GM12872 (cell line): ENCODE data around the gene LCORL.

Source experiments
- TF ChIP-seq, protein P1 (sequence below): IDR thresholded peaks from 3 replicates; pipeline ENCODE4 v1.5.1; 2011; ENCODE audit warnings: low read depth, mild to moderate bottlenecking, low read length, moderate library complexity; ENCODE audit not compliant: insufficient read depth

The LCORL gene

DNA sequence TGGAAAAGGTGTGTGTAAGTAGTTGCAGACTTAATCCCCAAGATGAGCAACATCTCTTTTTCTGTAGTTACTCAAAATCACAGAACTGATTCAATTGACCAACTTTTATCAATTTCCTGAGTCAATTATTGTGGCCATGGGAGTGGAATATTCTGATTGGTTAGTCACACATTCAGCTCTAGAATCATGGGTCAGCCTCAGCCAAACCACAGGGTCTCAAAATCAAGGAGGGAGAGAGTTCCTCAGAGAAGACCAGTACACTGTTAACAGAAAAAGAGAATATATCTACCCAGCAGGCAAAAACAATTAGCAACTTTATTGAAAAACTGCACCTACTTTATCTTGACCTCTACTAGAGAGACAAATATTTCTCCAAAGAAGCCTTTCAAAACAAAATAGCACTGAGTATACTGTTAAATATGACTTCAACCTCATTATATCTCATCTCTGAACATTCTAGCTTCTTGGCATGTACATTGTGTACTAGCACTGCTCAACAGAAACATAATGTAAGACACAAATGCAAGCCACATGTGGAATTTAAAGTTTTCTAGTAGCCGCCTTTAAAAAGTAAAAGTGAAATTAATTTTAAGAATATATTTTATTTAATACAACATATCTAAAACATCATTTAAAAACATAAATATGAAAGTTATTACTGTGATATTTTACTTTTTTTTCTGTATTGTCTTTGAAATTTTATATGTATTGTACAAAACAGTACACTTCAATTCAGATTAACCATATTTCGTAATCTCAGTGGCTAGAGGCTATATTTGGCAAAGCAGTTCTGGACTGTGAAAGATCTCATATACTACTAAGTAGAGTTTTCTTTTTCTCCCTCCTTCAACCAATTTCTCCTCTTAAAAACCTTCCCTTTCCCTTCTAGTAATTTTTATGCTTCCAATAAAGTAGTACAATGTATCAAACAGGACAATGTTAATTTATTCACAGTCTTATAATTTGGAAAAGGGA is 11.8 kb upstream of the LCORL start:
- TF ChIP-seq, protein P1, sequence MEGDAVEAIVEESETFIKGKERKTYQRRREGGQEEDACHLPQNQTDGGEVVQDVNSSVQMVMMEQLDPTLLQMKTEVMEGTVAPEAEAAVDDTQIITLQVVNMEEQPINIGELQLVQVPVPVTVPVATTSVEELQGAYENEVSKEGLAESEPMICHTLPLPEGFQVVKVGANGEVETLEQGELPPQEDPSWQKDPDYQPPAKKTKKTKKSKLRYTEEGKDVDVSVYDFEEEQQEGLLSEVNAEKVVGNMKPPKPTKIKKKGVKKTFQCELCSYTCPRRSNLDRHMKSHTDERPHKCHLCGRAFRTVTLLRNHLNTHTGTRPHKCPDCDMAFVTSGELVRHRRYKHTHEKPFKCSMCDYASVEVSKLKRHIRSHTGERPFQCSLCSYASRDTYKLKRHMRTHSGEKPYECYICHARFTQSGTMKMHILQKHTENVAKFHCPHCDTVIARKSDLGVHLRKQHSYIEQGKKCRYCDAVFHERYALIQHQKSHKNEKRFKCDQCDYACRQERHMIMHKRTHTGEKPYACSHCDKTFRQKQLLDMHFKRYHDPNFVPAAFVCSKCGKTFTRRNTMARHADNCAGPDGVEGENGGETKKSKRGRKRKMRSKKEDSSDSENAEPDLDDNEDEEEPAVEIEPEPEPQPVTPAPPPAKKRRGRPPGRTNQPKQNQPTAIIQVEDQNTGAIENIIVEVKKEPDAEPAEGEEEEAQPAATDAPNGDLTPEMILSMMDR: no peak

DNA sequence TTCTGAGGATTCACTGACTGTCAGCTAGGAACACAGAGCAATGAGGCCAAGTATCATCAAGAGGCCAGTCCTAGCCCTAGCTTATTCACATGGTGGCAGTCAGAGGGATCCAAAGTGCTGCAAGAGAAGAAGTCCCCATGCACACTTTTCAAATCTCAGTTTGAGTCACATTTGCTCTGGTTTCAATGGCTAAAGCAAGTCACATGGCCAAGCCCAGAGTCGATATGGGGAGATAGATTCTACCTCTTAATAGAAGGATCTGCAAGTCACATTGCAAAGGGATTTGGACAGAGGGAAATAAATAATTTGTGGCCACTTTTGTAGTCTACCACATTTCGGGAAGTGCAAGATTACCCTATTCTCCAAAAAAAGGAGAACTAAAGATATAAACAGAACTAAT is 3.7 kb upstream of the LCORL start:
- TF ChIP-seq, protein P1: no peak

DNA sequence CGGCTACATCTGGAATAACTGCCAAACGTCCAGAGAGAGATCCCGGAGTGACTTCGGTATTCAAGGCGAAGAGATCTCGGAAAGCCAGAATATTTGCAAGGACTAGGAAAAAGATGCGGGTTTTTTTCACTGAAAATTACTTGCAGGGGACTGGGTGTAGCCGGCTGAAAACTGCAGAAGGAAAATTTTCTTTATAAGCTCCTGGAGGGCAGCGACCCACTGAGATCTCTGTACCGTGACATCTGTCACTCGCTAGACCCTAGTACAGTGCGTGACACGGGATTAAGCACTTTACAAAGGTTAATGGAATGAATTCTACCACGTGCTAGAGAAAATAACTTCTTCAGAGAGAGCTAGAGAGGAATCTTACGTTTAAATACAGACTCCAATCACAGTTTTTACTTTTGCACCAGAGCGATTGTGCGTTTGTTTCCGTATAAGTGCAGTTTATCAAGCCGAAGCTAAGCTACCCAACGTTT is 1.1 kb upstream of the LCORL start:
- TF ChIP-seq, protein P1: no peak

DNA sequence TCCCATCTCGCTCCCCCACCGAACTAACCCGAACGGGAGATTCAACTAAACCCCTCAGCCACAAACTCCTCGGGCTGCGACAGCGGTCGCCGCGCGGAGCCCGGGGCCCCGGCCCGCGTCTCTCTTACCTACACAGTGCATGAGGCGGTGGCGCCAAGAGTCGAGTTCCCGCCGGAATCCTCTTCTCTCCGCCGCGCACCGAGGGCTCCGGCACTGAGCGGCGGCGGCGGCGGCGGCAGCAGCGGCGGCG is 160 bp downstream of the LCORL start:
- TF ChIP-seq, protein P1: no peak

DNA sequence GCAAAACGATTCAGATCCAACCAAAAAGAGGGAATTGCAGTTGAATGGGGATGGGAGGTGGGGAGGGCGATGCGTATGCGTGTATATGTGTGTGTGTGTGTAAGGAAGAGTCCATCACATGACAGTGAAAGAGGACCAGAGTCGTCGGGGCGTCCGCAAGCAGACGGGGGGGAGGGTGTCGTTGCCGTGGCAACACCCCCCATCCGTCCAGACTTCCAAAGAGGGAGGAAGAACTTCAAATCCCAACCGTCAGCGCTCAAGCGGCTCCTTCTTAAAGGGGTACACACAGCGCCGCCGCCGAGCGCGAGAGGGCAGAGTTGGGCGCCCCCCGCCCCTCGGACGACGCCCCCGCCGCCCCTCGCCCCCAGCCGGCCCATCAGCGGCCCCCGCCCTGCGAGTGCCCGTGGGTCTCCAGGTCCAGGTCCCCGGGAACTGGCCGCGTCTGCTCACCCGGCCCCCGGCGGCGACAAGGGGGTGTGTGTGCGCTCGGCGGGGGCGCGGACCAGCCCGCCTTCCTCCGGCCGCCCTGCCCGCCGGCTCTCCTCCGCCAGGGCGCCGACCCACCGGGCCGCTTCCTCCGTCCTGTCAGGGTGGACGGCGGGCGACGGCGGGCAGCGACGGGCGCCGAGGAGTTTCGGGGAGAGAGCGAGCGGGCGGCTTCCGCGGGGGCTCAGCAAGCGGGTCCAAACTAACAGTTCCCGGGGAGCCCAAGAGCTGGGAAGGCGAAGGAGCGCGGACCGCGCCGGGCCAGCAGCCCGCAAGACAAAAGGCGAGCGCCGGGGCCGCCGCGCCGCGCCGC is 685 bp downstream of the LCORL start:
- TF ChIP-seq, protein P1: no peak

DNA sequence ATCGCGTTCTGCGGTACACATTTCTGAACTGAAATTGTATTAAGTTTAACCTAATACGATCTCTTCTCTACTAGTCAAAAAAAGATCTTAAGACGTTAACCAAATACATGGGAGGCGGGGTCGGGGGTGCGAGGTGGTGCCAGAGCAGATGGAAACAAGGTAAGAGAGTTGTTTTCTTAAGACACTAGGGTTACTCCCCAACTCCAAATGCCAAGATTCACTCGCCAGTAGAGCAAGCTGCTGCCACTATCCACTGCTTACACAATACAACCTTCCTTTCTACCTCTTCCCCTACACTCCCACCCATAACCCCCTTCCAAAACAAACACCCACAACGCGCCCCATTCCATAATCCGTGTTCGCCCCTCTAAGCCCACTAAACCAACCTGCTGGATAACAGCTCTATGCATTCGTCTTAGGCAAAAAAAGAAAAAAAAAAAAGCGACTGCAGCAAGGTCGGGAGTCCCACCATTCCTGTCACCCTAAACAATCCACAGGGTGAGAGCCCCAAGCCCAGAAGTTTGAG is 1.3 kb downstream of the LCORL start:
- TF ChIP-seq, protein P1: no peak

DNA sequence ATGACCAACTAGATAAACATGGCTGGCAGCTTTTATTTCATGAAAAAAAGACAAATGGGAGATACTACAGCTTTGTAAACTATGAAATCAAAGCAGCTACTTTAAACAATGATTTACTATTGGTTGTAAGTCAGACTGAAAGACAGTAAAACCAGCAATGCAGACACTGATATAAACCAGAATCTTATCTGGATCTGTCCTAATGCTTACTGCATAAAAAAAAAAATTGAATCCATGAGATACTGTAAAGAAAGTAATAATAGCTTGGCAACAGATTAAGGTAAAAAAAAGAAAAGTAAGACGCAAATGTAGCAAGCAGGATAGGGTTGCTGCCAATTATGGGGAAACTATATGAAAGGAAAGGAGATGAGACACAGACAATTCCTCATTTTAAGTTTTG is 7.3 kb downstream of the LCORL start:
- TF ChIP-seq, protein P1: no peak
